Duodenal mucosa (tissue), 2 donors: ENCODE data around the gene RHBDF2.

Experiments used
- H3K27ac ChIP-seq: one replicate; pipeline ENCODE4 v1.7.0; 2013; ENCODE audit warnings: low read depth, low read length
- H3K27me3 ChIP-seq, 2 donors: one replicate each; pipeline ENCODE4 v1.7.0; 2013; ENCODE audit warnings: low read length in 2 of 2, control low read depth in 1 of 2; ENCODE audit not compliant: insufficient read depth in 2 of 2, control insufficient read depth in 1 of 2
- H3K36me3 ChIP-seq, 2 donors: one replicate each; pipeline ENCODE4 v1.7.0; 2013; ENCODE audit warnings: low read length in 2 of 2, control low read depth in 1 of 2; ENCODE audit not compliant: insufficient read depth in 2 of 2, control insufficient read depth in 1 of 2
- H3K4me1 ChIP-seq, 2 donors: one replicate each; pipeline ENCODE4 v1.7.0; 2013; ENCODE audit warnings: low read length in 2 of 2, control low read depth in 1 of 2; ENCODE audit not compliant: insufficient read depth in 2 of 2, control insufficient read depth in 1 of 2
- H3K4me3 ChIP-seq, 2 donors: one replicate each; pipeline ENCODE4 v1.7.0; 2013; ENCODE audit warnings: low read length in 2 of 2, low read depth in 1 of 2
- H3K9ac ChIP-seq, 2 donors: one replicate each; pipeline ENCODE4 v1.7.0; 2013; ENCODE audit warnings: low read length in 2 of 2, low read depth in 1 of 2
- H3K9me3 ChIP-seq, 2 donors: one replicate each; pipeline ENCODE4 v1.7.0; 2013; ENCODE audit warnings: low read length in 2 of 2, control low read depth in 1 of 2; ENCODE audit not compliant: control insufficient read depth in 1 of 2

The RHBDF2 gene

GRCh38 chr17:76421044-76421407 is 80.2 kb downstream of the RHBDF2 start:
- peaks cover 21 to 22% of the 10 kb centered on the region in 2 donors for H3K4me1 ChIP-seq
- H3K4me3 ChIP-seq = no peak overlapping the region
- H3K27ac ChIP-seq = no peak overlapping the region
- peaks cover 0 to 13% of the 10 kb centered on the region in 2 donors for H3K36me3 ChIP-seq
- no peak overlapping the region for H3K9ac ChIP-seq
- H3K27me3 ChIP-seq = no peaks in the 10 kb centered on the region
- no peaks in the 10 kb centered on the region for H3K9me3 ChIP-seq
